HepG2 (cell line): ENCODE measurements around the gene BLMH. TPM values are rescaled to one million over a fixed set of nuclear protein-coding genes. Genes with fewer than 3 reads are reported as not detected.

Experiments
- BORCS8-MEF2B ChIP-seq: sonication (generic); formaldehyde crosslinking; IDR thresholded peaks from 2 replicates; pipeline ENCODE4 v1.8.0; 2022; ENCODE audit warnings: mild to moderate bottlenecking, missing genetic modification reagents
- CCAR2 ChIP-seq: fragments of 200-400 bp; formaldehyde crosslinking; optimal IDR thresholded peaks from 2 replicates; pipeline ENCODE3; 2018; ENCODE audit warnings: low read depth, mild to moderate bottlenecking, low read length, moderate library complexity
- JARID2 ChIP-seq: sonication (generic); formaldehyde crosslinking; IDR thresholded peaks from 2 replicates; pipeline ENCODE4 v1.8.1; 2023; ENCODE audit warnings: missing genetic modification reagents, inconsistent platforms; ENCODE audit not compliant: insufficient replicate concordance
- JUND ChIP-seq: sonication (generic); formaldehyde crosslinking; IDR thresholded peaks from 2 replicates; pipeline ENCODE4 v1.8.0; 2022; ENCODE audit warnings: mild to moderate bottlenecking, missing genetic modification reagents
- MEIS2 ChIP-seq: sonication (generic); formaldehyde crosslinking; IDR thresholded peaks from 2 replicates; pipeline ENCODE4 v1.9.0; 2021; ENCODE audit warnings: mild to moderate bottlenecking, missing genetic modification reagents
- PREB ChIP-seq: sonication (generic); formaldehyde crosslinking; IDR thresholded peaks from 2 replicates; pipeline ENCODE4 v1.4.0; 2020; ENCODE audit warnings: missing genetic modification reagents
- RXRB ChIP-seq: IDR thresholded peaks from 2 replicates; pipeline ENCODE4 v1.6.1; 2016; ENCODE audit warnings: borderline replicate concordance, missing genetic modification reagents, missing compliant biosample characterization
- SMARCC2 ChIP-seq: fragments of 450-650 bp; IDR thresholded peaks from 2 replicates; pipeline ENCODE4 v1.6.1; 2017; ENCODE audit warnings: antibody characterized with exemption, mild to moderate bottlenecking
- SMYD3 ChIP-seq: sonication (generic); formaldehyde crosslinking; IDR thresholded peaks from 2 replicates; pipeline ENCODE4 v1.8.1; 2023; ENCODE audit warnings: mild to moderate bottlenecking, missing genetic modification reagents
- SYNCRIP ChIP-seq: fragments of 200-400 bp; formaldehyde crosslinking; IDR thresholded peaks from 2 replicates; pipeline ENCODE4 v1.6.1; 2018; ENCODE audit warnings: mild to moderate bottlenecking, low read depth, low read length; ENCODE audit not compliant: insufficient read depth
- THYN1 ChIP-seq: sonication (generic); formaldehyde crosslinking; IDR thresholded peaks from 2 replicates; pipeline ENCODE4 v1.8.1; 2023; ENCODE audit warnings: low read depth, mild to moderate bottlenecking, moderate library complexity, missing genetic modification reagents, borderline replicate concordance
- ZIK1 ChIP-seq: sonication (generic); formaldehyde crosslinking; IDR thresholded peaks from 2 replicates; pipeline ENCODE4 v1.5.0; 2020; ENCODE audit warnings: mild to moderate bottlenecking, low read depth, missing genetic modification reagents, borderline replicate concordance
- ZNF441 ChIP-seq: sonication (generic); formaldehyde crosslinking; IDR thresholded peaks from 2 replicates; pipeline ENCODE4 v1.7.0; 2021; ENCODE audit warnings: missing genetic modification reagents, borderline replicate concordance
- ZNF782 ChIP-seq: sonication (generic); formaldehyde crosslinking; IDR thresholded peaks from 2 replicates; pipeline ENCODE4 v1.4.0; 2020; ENCODE audit warnings: missing genetic modification reagents, mild to moderate bottlenecking, borderline replicate concordance
- polyA plus RNA-seq, 8 experiments: library from polyadenylated mRNA; depleted of rRNA in 3 of 8; stranded (reverse) in 7 of 8; unstranded in 1 of 8; fragments of >200 nt; fragmentation: Illumina TruSeq in 4 of 8; extraction: Trizol in 4 of 8; gene quantifications; 2 replicates each; pipeline versions ENCODE4 v1.2.1 to v1.2.3, GENCODE V29; 2011 to 2016; ENCODE audit warnings: low read depth in 4 of 8, missing spikeins in 1 of 8, mixed read lengths in 1 of 8; ENCODE audit not compliant: insufficient read depth in 1 of 8
- total RNA-seq, 5 experiments: library from RNA; depleted of rRNA; stranded (reverse); fragments of >200 nt; fragmentation: Illumina TruSeq; extraction: Trizol; gene quantifications; 2 replicates each; pipeline ENCODE4 v1.2.3, GENCODE V29; 2016; ENCODE audit warnings: low read depth in 1 of 5
- TF ChIP-seq, protein P1 (sequence below): IDR thresholded peaks from 2 replicates; pipeline ENCODE4 v1.6.1; 2016; ENCODE audit warnings: missing compliant biosample characterization, missing genetic modification reagents, borderline replicate concordance
- TF ChIP-seq, protein P2 (sequence below): sonication (generic); formaldehyde crosslinking; IDR thresholded peaks from one replicate; pipeline ENCODE4 v1.5.1; 2020; ENCODE audit warnings: mild to moderate bottlenecking, missing genetic modification reagents; ENCODE audit errors: not compliant biosample characterization

BLMH gene
- total and polyA plus RNA-seq, 2 of the 13 experiments (the other 11 are each of a cell fraction or from before 2014, with no cell fraction given), result 12.1 to 41.0 TPM

DNA sequence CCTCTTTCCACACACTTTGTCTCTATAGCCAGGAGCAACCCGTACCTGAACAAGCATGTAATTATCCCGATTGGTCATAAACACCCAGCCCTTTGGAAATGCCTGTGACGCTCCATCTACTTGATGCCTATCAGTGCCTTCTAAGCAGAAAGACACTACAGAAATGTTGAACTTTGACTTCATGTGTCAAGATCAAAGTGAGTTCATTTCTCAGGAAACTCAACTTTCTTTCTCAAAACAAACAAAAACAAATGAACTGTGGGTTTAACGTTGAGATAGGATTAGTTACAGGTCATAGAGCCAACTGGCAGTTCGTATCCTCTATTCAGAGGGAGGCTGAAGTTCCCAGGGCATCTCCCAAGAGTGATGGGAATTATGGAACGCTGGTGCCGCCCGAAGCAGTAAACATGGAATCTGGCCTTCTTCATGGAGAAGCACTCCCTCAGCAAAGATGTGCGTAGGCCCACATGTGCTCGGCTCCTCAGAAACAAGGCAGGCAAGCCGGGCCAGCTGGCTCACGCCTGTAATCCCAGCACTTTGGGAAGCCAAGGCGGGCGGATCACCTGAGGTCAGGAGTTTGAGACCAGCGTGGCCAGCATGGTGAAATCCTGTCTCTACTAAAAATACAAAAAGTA lies 65.7 kb downstream of the BLMH start (continued):
- TF ChIP-seq, protein P1, sequence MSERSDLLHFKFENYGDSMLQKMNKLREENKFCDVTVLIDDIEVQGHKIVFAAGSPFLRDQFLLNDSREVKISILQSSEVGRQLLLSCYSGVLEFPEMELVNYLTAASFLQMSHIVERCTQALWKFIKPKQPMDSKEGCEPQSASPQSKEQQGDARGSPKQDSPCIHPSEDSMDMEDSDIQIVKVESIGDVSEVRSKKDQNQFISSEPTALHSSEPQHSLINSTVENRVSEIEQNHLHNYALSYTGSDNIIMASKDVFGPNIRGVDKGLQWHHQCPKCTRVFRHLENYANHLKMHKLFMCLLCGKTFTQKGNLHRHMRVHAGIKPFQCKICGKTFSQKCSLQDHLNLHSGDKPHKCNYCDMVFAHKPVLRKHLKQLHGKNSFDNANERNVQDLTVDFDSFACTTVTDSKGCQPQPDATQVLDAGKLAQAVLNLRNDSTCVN (CRISPR knock-in tag), result no peak
- TF ChIP-seq MEIS2 (CRISPR knock-in tag), result 0 out of 2 replicates have a peak, but pooled peaks have one; percentile 37
- TF ChIP-seq ZNF782 (CRISPR knock-in tag), result no peak
- TF ChIP-seq THYN1 (CRISPR knock-in tag), result no peak
- no peak for TF ChIP-seq SMYD3
- TF ChIP-seq BORCS8-MEF2B (CRISPR knock-in tag), result no peak
- no peak for TF ChIP-seq ZNF441 (CRISPR knock-in tag)
- TF ChIP-seq SMARCC2, result no peak
- TF ChIP-seq RXRB (CRISPR knock-in tag), result peak; percentile 74; the same call in 1 of the 2 replicates
- no peak for TF ChIP-seq JUND
- TF ChIP-seq ZIK1 (CRISPR knock-in tag), result no peak
- TF ChIP-seq JARID2 (CRISPR knock-in tag), result no peak
- no peak for TF ChIP-seq PREB
- no peak for TF ChIP-seq CCAR2
- TF ChIP-seq, protein P2, sequence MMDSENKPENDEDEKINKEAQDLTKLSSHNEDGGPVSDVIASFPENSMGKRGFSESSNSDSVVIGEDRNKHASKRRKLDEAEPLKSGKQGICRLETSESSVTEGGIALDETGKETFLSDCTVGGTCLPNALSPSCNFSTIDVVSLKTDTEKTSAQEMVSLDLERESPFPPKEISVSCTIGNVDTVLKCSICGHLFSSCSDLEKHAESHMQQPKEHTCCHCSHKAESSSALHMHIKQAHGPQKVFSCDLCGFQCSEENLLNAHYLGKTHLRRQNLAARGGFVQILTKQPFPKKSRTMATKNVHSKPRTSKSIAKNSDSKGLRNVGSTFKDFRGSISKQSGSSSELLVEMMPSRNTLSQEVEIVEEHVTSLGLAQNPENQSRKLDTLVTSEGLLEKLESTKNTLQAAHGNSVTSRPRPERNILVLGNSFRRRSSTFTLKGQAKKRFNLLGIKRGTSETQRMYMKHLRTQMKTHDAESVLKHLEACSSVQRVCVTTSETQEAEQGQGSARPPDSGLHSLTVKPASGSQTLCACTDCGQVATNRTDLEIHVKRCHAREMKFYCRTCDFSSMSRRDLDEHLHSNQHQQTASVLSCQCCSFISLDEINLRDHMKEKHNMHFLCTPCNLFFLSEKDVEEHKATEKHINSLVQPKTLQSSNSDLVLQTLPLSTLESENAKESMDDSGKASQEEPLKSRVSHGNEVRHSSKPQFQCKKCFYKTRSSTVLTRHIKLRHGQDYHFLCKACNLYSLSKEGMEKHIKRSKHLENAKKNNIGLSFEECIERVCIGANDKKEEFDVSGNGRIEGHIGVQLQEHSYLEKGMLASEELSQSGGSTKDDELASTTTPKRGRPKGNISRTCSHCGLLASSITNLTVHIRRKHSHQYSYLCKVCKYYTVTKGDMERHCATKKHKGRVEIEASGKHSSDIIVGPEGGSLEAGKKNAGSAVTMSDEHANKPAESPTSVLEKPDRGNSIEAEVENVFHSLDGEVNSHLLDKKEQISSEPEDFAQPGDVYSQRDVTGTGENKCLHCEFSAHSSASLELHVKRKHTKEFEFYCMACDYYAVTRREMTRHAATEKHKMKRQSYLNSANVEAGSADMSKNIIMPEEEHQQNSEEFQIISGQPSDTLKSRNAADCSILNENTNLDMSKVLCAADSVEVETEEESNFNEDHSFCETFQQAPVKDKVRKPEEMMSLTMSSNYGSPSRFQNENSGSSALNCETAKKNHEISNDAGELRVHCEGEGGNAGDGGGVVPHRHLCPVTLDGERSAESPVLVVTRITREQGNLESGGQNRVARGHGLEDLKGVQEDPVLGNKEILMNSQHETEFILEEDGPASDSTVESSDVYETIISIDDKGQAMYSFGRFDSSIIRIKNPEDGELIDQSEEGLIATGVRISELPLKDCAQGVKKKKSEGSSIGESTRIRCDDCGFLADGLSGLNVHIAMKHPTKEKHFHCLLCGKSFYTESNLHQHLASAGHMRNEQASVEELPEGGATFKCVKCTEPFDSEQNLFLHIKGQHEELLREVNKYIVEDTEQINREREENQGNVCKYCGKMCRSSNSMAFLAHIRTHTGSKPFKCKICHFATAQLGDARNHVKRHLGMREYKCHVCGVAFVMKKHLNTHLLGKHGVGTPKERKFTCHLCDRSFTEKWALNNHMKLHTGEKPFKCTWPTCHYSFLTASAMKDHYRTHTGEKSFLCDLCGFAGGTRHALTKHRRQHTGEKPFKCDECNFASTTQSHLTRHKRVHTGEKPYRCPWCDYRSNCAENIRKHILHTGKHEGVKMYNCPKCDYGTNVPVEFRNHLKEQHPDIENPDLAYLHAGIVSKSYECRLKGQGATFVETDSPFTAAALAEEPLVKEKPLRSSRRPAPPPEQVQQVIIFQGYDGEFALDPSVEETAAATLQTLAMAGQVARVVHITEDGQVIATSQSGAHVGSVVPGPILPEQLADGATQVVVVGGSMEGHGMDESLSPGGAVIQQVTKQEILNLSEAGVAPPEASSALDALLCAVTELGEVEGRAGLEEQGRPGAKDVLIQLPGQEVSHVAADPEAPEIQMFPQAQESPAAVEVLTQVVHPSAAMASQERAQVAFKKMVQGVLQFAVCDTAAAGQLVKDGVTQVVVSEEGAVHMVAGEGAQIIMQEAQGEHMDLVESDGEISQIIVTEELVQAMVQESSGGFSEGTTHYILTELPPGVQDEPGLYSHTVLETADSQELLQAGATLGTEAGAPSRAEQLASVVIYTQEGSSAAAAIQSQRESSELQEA (CRISPR knock-in tag), result no peak
- no peak for TF ChIP-seq SYNCRIP
